CD4-positive, alpha-beta T cell treated with Interleukin-15 for 1 hour (primary cell): ENCODE results near the gene KCTD5.

ENCODE experiments used
- DNase-seq: peaks from one replicate; pipeline ENCODE4 v3.0.0-alpha.2; 2020

Gene KCTD5

DNA sequence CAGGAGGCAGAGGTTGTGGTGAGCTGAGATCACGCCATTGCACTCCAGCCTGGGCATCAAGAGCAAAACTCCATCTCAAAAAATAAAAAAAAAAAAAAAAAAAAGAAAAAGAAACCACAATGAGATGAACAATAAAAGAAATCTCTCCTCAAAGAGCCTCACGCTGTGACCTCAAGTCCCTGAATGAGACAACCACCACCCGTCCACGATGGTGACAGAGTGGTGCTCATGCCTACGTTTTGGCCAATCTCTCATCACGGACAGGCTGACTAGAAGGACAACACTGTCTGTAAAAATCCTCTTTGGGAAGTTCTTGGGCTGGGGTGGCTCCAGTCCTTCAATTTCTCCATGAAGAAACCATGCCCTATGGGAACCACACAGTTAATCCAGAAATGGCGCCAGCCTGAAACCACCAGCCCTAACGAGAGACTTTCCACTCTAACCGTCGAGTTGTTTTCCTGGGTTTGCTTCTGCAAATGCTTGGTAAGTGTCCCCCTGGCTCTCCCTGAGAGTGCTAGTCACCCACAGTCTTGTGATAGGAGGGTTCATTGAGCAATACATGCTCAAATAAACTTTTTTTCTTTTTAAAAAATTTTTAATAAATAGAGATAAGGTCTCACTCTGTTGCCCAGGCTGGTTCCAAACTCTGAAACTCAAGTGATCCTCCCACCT, 52.7 kb downstream of the KCTD5 start:
- DNase-seq, result no peak

GRCh38 chr16:2736476-2737237, 54.3 kb downstream of the KCTD5 start:
- DNase-seq, result no peak

GRCh38 chr16:2737238-2737605, 54.9 kb downstream of the KCTD5 start:
- DNase-seq, result no peak

GRCh38 chr16:2737895-2738418, 55.6 kb downstream of the KCTD5 start:
- DNase-seq, result no peak

DNA sequence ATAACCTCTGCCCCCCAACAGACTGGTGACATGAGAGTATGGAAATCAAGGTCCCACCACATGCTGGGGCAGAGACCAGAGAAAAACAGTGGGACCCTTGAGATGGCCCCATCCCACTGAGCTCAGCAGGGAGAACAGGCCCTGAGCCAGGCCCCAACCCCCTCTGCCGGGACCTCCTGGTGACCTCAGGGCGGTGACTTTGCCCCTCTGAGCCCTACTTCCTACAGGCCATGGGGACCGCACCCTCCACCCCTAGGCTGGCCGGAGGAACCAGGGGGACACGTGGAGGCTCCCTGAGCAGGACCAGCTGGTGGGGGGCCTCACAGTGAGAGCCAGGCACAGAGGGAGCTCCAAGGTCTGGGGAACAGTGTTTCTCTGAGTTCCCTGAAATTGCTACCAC, 56.3 kb downstream of the KCTD5 start:
- no peak for DNase-seq

GRCh38 chr16:2739625-2740430, 57.5 kb downstream of the KCTD5 start:
- DNase-seq, result no peak

- no peak for DNase-seq
These were observed 58.2 kb downstream of the KCTD5 start for GRCh38 chr16:2740476-2740875.

DNA sequence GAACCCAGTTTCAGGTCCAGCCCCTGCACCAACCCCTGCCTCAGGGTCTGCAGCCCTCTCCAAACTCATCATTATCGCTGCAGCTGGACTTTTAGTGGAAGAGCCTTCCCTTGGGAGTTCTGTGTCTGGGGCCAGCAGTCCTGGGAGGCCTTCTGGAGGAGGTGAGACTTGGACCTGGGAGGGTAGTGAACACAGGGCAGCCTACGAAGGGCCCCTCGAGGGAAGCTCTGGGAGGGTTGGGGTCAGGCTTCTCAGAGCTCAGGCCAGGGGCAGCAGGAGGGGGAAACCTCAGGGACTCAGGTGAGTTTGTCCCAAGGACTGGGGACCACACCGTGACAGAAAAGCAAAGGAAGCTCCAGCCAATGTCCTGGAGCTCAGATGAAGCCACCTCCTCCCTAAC, 58.8 kb downstream of the KCTD5 start:
- DNase-seq, result no peak

DNA sequence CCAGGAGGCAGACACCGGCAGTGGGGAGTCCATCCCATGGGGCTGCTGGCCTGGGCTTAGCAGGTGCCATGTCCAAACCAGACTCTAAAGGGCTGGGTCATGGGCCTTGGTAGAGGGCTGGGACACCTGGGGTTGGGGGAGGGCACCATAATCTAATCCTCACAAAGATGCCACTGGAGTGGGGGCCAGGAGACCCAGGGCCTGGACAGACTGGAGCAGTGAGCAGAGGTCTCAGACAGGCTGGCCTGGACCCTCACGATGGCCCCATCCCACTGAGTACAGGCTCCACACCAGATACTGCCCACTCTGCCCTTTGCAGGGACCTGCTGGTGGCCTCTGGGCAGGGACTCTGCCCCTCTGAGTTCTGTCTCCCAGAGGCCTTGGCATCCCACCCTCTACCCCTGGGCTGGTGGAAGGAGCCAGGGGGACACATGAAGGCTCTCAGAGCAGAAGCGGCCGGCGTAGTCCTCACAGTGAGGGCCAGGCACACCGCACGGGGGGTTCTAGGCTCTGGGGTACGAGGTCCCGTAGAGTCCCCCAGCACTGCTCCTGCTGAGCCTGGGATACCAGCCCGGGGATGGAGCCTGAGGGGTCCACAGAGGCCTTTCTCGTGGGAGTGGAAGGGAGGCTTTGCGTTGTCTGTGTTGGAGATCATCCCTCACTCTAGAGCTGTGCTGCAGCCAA, 60.1 kb downstream of the KCTD5 start:
- DNase-seq, result no peak

- no peak for DNase-seq
These were observed 60.9 kb downstream of the KCTD5 start for GRCh38 chr16:2743007-2743810.

DNA sequence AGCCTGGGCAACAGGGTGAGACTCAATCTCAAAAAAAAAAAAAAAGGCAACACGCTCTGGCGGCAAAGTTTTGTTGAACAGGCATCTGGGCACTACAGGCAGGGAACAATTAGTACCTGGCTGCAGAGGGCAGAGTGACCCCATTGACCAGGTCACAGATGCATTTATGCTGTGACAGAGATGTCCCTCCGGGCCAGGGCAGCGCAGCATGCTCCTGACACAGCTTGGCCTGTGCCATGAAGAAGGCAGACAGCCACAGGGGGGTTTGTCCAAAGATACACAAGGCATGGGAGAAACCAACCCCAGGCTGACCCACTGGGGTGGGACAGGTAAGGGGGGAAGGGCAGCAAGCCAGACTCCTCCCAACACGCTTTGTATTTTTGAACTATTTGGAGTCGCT, 62.4 kb downstream of the KCTD5 start:
- no peak for DNase-seq

- no peak for DNase-seq
These were observed 63.0 kb downstream of the KCTD5 start for GRCh38 chr16:2745116-2745890.

- no peak for DNase-seq
These were observed 63.6 kb downstream of the KCTD5 start for GRCh38 chr16:2745961-2746360.

DNA sequence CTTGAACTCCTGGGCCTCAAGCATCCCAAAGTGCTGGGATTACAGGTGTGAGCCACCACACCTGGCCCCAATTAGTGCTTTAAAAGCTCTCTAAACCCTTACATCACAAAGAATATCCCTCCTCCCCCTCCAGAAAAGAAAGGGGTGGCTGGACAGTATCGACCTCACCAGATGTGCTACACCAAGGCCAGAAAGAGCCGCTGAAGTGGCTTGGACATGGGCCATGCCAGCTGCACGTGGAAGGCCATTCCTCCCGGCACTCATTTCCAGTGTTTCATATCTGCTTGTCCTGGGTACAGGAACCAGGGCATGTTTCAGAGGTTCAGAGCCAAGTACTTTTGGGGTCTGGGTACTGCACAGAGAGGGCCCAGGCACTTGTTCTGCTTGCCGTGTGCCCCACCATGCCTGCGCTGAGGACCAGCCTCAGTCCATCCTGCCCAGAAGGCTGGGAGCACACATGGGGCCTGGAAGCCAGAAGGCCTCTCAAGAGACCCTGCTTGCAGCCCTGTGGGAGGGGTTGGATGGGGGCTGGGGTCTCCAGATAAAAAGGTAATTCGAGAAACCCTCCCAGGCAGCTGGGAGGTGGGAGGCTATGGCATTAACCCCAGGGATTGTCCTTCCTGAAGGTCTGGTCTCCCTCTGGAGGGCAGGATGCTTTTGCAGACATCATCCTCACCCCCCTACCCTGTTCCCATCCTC, 66.6 kb downstream of the KCTD5 start:
- no peak for DNase-seq

DNA sequence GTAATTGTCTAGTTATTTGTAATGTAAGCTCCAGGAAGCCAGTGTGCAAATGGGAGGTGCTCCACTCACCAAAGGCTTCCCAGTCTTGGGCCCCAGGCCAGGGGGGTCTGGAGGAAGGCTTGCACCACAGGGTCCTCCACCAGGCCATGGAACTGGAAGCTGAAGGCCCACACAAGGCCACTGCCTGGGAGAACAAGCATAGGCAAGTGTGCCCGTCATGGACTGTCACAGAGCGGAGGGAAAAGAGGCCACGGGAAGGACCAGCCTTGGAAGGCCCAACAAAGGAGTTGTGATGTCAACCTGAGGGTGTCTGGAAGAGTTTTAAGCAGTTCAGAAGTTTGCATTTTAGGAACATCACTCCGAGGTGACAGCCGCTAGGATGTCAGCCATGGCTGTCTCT, 67.2 kb downstream of the KCTD5 start:
- no peak for DNase-seq

- DNase-seq, result no peak
These were observed 67.6 kb downstream of the KCTD5 start for GRCh38 chr16:2749936-2750335.

DNA sequence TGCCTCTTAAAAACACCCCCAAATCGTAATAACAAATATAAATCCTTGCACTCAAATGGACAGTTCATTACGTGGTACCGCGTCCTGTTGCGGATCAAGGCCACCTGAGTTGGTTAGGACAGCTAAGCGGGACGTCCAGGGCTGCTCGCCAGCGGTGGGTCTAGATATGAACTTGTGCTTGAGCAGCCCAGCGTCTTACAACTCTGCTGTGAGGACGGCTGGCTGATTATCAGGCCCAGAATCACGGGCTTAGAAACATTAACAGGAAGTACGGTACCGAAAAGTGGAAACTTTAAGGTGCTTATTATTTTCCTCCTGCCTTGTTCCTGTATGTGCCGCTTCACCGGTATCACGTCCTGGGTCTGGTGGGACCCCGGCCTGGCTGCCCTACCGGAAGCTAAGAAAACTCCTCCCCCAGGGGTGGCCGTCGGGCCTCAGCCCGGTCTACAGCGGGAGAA, 69.3 kb downstream of the KCTD5 start:
- DNase-seq, result no peak

- DNase-seq, result peak; percentile 95
These were observed 69.9 kb downstream of the KCTD5 start, which contains the start of gene SRRM2 for GRCh38 chr16:2752035-2752849. SRRM2 (plus strand) TSS chr16:2752638; CDS start chr16:2756365, 3,727 bp downstream.
